NCI-H2107 (cell line): ENCODE data around the gene RPS4Y1.

Experiments used
- DNase-seq: peaks from one replicate; lab custom pipeline; 2025; lab: John Stamatoyannopoulos, UW

RPS4Y1 gene

DNA sequence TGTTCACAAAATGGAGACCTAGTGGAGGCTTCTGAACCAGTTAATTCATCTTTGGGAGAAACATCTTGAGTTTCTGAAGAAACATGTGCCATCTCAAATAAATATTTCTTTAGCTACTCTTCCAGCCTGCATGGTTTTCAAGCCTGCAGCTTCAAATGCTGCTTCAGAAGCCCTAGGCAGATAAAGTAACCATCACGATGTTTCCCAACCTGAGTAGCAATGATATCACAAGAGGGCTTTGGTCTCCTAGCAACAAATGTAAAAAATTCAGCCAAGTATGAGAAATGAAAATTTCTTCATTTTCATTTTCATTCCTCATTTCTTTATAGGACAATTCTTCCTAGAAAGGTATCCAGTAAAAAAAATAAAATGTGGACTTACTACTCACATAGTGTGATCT, 42.2 kb downstream of the RPS4Y1 start:
- no peak for DNase-seq

DNA sequence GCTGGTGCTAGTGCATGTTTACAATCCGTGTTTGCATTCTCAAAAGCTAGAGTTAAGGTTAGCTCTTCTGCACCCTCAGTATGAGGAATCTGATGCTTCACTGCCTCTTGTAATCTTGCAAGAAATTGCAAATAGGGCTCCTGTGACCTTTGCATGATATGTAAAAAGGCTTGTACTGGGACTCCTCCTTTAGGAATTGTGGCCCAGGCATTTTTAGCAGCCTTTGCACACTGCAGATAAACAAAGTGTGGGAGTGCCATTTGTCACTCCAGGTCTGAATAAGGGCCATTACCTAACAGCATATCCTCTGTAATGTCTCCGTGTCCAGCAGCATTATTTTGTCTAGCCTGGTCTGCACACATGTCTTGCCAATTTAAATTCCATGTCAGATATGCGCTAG, 44.5 kb downstream of the RPS4Y1 start:
- DNase-seq: no peak

DNA sequence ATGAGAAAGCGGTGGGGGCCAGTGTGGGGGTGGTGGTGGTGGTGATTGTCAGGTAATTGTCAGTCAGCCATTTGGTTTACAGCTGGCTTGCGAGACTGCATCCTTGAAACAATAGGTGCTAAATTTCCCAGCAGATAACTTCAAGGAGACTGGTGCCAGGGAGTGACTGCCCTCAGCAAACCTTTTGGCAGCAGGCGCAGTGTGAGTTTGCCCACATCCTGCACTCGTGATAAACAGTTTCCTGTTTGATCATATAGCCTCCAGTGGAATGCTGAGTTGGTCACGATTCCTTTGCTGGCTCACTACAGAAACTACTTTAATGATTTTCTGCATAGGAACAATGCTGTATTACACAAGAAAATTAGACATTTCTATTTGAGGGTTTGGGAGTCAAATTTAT, 46.0 kb downstream of the RPS4Y1 start:
- DNase-seq: no peak

DNA sequence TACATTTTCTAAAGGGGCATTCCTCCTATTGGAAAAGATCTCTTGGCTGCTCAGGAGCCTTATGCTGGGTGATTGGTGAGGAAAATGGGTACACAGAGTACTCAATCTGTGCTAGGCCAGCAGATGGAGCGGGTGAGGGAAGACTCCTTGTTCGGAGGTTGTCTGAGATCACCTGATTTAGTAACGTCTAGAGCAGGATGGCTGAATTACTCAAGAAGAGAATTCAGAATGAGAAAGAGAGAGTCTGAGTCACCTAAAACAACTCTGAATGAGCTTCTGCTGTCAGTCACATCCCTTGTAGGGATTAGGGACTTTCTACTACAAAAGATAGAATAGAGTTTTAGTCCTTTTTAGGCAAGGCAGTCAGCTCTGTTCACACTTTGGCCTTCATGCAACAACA, 46.6 kb downstream of the RPS4Y1 start:
- no peak for DNase-seq

DNA sequence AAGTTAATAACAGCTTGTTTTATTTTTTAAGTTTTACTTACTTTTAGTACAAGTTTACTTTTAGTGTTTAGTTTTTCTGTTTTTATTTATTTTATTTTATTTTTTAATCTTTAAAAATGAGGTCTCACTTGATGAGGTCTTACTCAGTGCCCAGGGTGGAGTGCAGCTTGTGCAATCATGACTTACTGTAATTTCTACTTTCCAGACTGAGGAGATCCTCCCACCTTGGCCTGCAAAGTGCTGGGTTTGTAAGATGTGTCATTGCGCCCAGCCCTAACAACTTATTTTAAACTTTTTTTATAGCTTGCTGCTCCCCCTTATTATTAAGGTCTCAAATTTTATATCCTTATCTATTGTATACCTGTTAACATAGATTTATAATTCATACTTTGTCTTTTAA, 52.1 kb downstream of the RPS4Y1 start:
- DNase-seq: no peak

DNA sequence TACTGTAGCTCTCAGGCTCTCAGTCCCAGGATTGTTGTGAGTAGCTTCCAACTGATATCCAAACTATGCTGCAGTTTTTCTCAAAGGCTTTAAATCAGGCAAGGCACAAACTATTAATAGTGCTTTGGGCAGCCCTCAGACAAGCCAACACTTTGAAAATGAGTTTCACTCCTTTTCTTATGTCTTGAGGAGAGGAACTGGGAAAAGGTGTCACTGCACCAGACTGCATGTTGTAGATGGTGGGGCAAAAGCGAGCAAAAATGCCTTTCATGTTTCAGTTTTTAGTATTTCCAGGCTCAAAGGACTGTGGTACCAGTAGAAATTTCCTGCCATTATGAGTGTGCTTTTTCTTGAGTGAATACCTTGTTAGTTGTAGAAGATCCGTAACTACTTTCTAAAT, 54.6 kb downstream of the RPS4Y1 start:
- DNase-seq: no peak

DNA sequence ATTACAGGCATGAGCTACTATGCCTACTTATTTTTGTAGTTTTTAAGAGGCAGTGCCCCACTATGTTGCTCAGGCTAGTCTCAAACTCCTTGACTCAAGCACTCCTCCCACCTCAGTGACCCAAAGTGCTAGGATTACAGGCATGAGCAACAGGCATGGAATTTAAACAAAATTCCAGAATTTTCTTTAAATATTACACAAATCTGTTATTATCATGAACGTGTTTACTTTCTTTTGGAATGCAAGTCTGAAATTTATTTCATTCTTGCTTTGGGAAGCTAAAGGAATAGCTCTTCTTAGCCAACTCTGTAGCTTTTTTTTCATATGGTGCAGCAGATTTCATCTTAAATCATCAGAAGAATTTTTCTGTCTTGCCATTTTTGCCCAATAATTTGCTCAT, 66.0 kb downstream of the RPS4Y1 start:
- DNase-seq: no peak

DNA sequence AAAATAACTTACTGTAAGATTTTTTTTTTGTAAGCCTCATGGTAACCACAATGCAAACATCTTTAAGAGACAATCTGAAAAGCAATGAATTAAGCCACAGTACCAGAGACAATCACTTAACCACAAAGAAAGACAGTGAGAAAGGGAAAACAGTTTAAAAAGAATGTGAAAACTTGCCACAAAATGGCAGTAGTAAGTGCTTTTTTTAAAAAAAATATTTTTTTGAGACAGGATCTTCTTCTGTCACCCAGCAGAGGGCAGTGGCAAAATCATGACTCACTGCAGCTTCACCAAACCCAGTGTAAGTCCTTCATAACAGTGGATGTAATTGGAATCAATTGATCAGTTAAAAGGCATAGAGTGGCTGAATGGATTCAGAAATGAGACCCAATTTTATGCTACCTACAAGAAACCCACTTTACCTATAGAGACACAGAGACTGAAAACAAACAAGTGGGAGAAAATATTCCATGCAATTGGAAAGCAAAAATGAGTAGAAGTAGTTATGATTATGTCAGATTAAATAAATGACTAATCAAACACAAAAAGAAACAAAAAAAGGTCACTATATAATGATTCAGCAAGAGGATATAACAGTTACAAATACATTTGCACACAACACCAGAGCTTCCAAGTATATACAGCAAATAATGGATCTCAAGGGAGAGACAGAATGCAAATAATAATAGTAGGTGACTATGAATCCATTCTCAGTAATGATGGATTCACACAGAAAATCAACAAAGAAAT, 71.8 kb downstream of the RPS4Y1 start:
- DNase-seq: no peak
